IMR-90 (cell line): ENCODE measurements around the gene DNMT1. TPM values are rescaled to one million over a fixed set of nuclear protein-coding genes. Genes with fewer than 3 reads are reported as not detected.
"Not testable (repeated sequence)": the region's sequence is repeated elsewhere in the genome, so short reads cannot be mapped to it uniquely, and the experiment has no call there.

Experiments used
- ATAC-seq: fragments of 200-7000 bp; cut with Tn5 transposase; 2 replicates; pipeline ENCODE4 v1.9.1; 2020; ENCODE audit warnings: low read depth, mild to moderate bottlenecking, moderate library complexity
- BruUV-seq: library from RNA; stranded (reverse); fragments of 400-500 nt; replicated peaks from 2 replicates; lab custom pipeline; 2021; lab: Mats Ljungman, UMichigan
- CTCF ChIA-PET: fragments of 300-600 bp; formaldehyde crosslinking; extraction: SDS; loops from one replicate; lab custom pipeline; 2021; ENCODE audit warnings: antibody characterized with exemption; lab: Yijun Ruan, JAX
- POLR2A ChIA-PET: fragments of 300-600 bp; sonication (Branson Sonifier 250); formaldehyde crosslinking; loops from one replicate; lab custom pipeline; 2022; ENCODE audit warnings: antibody characterized with exemption; ENCODE audit not compliant: unreplicated experiment; lab: Charles Lee
- DNase-seq: peaks from one replicate; pipeline ENCODE4 v3.0.0; 2013
- H2AFZ ChIP-seq: replicated peaks from 2 replicates; pipeline ENCODE3; 2013; ENCODE audit warnings: low read length, mild to moderate bottlenecking; ENCODE audit not compliant: poor library complexity
- H2AK5ac ChIP-seq: 2 replicates; pipeline ENCODE4 v1.6.1; 2013; ENCODE audit warnings: low read depth, low read length, inconsistent platforms
- H2AK9ac ChIP-seq: replicated peaks from 2 replicates; pipeline ENCODE3; 2013; ENCODE audit warnings: mild to moderate bottlenecking, low read depth, low read length, moderate library complexity; ENCODE audit not compliant: poor library complexity
- H2BK120ac ChIP-seq: 2 replicates; pipeline ENCODE4 v1.6.1; 2013; ENCODE audit warnings: low read depth, low read length, inconsistent platforms
- H2BK15ac ChIP-seq: 3 replicates; pipeline ENCODE4 v1.6.1; 2013; ENCODE audit warnings: low read depth, low read length, inconsistent platforms
- H2BK20ac ChIP-seq: 2 replicates; pipeline ENCODE4 v1.6.1; 2013; ENCODE audit warnings: low read depth, mild to moderate bottlenecking, inconsistent platforms, low read length, moderate library complexity
- H2BK5ac ChIP-seq: 2 replicates; pipeline ENCODE4 v1.6.1; 2013; ENCODE audit warnings: mild to moderate bottlenecking, low read depth, low read length, inconsistent platforms; ENCODE audit not compliant: poor library complexity, severe bottlenecking
- H3K14ac ChIP-seq: replicated peaks from 2 replicates; pipeline ENCODE4 v1.6.1; 2013; ENCODE audit warnings: low read depth, low read length, inconsistent platforms
- H3K18ac ChIP-seq: 2 replicates; pipeline ENCODE4 v1.6.1; 2013; ENCODE audit warnings: low read depth, low read length, control low read depth
- H3K23ac ChIP-seq: 2 replicates; pipeline ENCODE4 v1.6.1; 2013; ENCODE audit warnings: low read depth, low read length, inconsistent platforms
- H3K27ac ChIP-seq: 2 replicates; pipeline ENCODE4 v1.5.1; 2013; ENCODE audit warnings: mild to moderate bottlenecking, control low read depth, low read length; ENCODE audit not compliant: insufficient read depth
- H3K27me3 ChIP-seq: 2 replicates; pipeline ENCODE4 v1.6.1; 2013; ENCODE audit warnings: low read length; ENCODE audit not compliant: control insufficient read depth, insufficient read depth
- H3K36me3 ChIP-seq: 2 replicates; pipeline ENCODE4 v1.6.1; 2013; ENCODE audit warnings: low read length, mixed read lengths; ENCODE audit not compliant: control insufficient read depth, insufficient read depth
- H3K4ac ChIP-seq: 2 replicates; pipeline ENCODE4 v1.6.1; 2013; ENCODE audit warnings: low read depth, low read length, inconsistent platforms
- H3K4me1 ChIP-seq: 2 replicates; pipeline ENCODE4 v1.6.1; 2013; ENCODE audit warnings: low read length, mixed read lengths; ENCODE audit not compliant: control insufficient read depth, insufficient read depth
- H3K4me2 ChIP-seq: 2 replicates; pipeline ENCODE4 v1.6.1; 2013; ENCODE audit warnings: low read depth, mild to moderate bottlenecking, control low read depth, low read length, moderate library complexity
- H3K4me3 ChIP-seq: 2 replicates; pipeline ENCODE4 v1.5.1; 2013; ENCODE audit warnings: low read depth, mild to moderate bottlenecking, control low read depth, low read length, moderate library complexity; ENCODE audit not compliant: insufficient read depth
- H3K56ac ChIP-seq: 2 replicates; pipeline ENCODE4 v1.6.1; 2013; ENCODE audit warnings: low read length, inconsistent platforms; ENCODE audit not compliant: insufficient read depth; ENCODE audit errors: extremely low read depth
- H3K79me1 ChIP-seq, 2 experiments: 2 replicates each; pipeline ENCODE4 v1.6.1; 2013; ENCODE audit warnings: low read length in 2 of 2, inconsistent platforms in 1 of 2, low read depth in 1 of 2
- H3K9ac ChIP-seq: 2 replicates; pipeline ENCODE4 v1.6.1; 2013; ENCODE audit warnings: low read depth, low read length, control low read depth
- H3K9me1 ChIP-seq: 2 replicates; pipeline ENCODE4 v1.6.1; 2013; ENCODE audit warnings: low read length, inconsistent platforms; ENCODE audit not compliant: insufficient read depth
- H3K9me3 ChIP-seq: 2 replicates; pipeline ENCODE4 v1.6.1; 2013; ENCODE audit warnings: low read length; ENCODE audit not compliant: control insufficient read depth, insufficient read depth
- H4K20me1 ChIP-seq: 2 replicates; pipeline ENCODE4 v1.6.1; 2013; ENCODE audit warnings: low read length, inconsistent platforms; ENCODE audit not compliant: insufficient read depth
- H4K5ac ChIP-seq: 2 replicates; pipeline ENCODE4 v1.6.1; 2013; ENCODE audit warnings: mild to moderate bottlenecking, low read depth, low read length, control low read depth
- H4K8ac ChIP-seq, 2 experiments: 2 replicates each; pipeline ENCODE4 v1.6.1; 2013; ENCODE audit warnings: low read depth in 2 of 2, low read length in 2 of 2, control low read depth in 1 of 2, inconsistent platforms in 1 of 2
- H4K91ac ChIP-seq: 2 replicates; pipeline ENCODE4 v1.6.1; 2013; ENCODE audit warnings: low read depth, low read length, inconsistent platforms; ENCODE audit not compliant: insufficient read depth
- WGBS, 2 experiments: methylation state at CpG; one replicate each; pipeline versions ENCODE4 v1.1.5 to v1.1.7; 2013; ENCODE audit warnings: missing lambda C conversion rate in 2 of 2; ENCODE audit not compliant: insufficient read length in 1 of 2; ENCODE audit errors: extremely low coverage in 2 of 2; 5-methylcytosine and 5-hydroxymethylcytosine counted together
- dilution Hi-C: fragments of 300-500 bp; cut with HindIII; formaldehyde crosslinking; loops from one replicate; pipeline ENCODE4 v1.14.3; 2018; ENCODE audit warnings: low sequenced_read_pairs; ENCODE audit not compliant: unreplicated experiment
- in situ Hi-C: fragments of 300-500 bp; cut with MboI; formaldehyde crosslinking; loops from 3 replicates; pipeline ENCODE4 v1.14.3; 2019; ENCODE audit warnings: low sequenced_read_pairs, inconsistent platforms, mixed read lengths
- intact Hi-C: fragments of 100-400 bp; cut with micrococcal nuclease; formaldehyde crosslinking; loops from 2 replicates; pipeline ENCODE4 v1.10.0; 2022
- polyA plus RNA-seq, 3 experiments: library from polyadenylated mRNA; depleted of rRNA; stranded (reverse); fragments of >200 nt; gene quantifications; 2 replicates each; pipeline ENCODE4 v1.2.3, GENCODE V29; 2012; ENCODE audit warnings: low replicate concordance in 1 of 3
- total RNA-seq: library from RNA; depleted of rRNA; stranded (reverse); fragments of >200 nt; gene quantifications from 2 replicates; pipeline ENCODE4 v1.2.3, GENCODE V29; 2012

DNMT1 gene
- total and polyA plus RNA-seq, 2 of the 4 experiments (the other 2 are of a cell fraction) = 26.2 to 83.6 TPM

- H3K4me2 ChIP-seq, H3K9ac ChIP-seq, H3K18ac ChIP-seq, intact Hi-C loops, ATAC-seq, H3K14ac ChIP-seq, H3K23ac ChIP-seq, dilution Hi-C loops, H3K9me1 ChIP-seq, H3K9me3 ChIP-seq, H3K27me3 ChIP-seq, DNase-seq, BruUV-seq, H2BK20ac ChIP-seq, H2BK5ac ChIP-seq, H3K56ac ChIP-seq, H4K91ac ChIP-seq, H2BK15ac ChIP-seq, H2AK5ac ChIP-seq, H3K4ac ChIP-seq, H4K5ac ChIP-seq, H4K8ac ChIP-seq, H3K4me3 ChIP-seq, H2BK120ac ChIP-seq, H2AK9ac ChIP-seq, H3K4me1 ChIP-seq, CTCF ChIA-PET, H2AFZ ChIP-seq, in situ Hi-C loops, H3K27ac ChIP-seq, POLR2A ChIA-PET: not testable (repeated sequence)
- Histone ChIP-seq H4K20me1 (peaks cover 28% of the 10 kb centered on the region), H3K79me1 (peaks cover 19 to 52% of the 10 kb centered on the region in 2 experiments), H3K36me3 (peaks cover 37% of the 10 kb centered on the region)
- 100% methylated on average over 2 of the region's 6 CpGs; no CpG with 5 or more reads in 1 of the 2 experiments for WGBS, 2 experiments
Measured at GRCh38 chr19:10180024-10180423, 14.7 kb downstream of the DNMT1 start.
